RCC 7860 (cell line): ENCODE results near the gene SLCO4A1.

Source experiments
- DNase-seq: peaks from one replicate; pipeline ENCODE4 v3.0.0-alpha.2; 2015; ENCODE audit warnings: low spot score
- FAIRE-seq: peaks from 2 replicates; lab custom pipeline; 2012; peaks lifted over from hg19 to GRCh38; lab: Jason Lieb, UNC

The SLCO4A1 gene

DNA sequence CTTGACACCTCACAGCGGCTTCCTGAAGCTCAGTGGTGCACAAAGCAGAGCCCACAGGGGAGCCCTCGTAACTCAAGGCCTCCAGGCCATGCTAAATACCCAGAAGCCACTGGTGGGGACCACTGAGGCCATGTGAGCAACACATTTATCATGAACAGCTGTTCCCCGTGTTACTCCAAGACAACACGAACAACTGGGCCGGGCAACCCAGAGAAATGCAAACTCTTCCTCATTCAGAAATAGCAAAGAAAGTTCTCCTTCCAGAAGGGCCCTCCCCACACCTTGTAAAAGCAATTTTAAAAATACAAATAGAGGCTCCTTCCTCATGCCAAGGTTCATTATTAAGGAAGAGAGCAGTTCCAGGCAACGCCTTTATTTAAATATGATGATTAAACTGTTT is 36.3 kb upstream of the SLCO4A1 start:
- DNase-seq: no peak
- no peak for FAIRE-seq

DNA sequence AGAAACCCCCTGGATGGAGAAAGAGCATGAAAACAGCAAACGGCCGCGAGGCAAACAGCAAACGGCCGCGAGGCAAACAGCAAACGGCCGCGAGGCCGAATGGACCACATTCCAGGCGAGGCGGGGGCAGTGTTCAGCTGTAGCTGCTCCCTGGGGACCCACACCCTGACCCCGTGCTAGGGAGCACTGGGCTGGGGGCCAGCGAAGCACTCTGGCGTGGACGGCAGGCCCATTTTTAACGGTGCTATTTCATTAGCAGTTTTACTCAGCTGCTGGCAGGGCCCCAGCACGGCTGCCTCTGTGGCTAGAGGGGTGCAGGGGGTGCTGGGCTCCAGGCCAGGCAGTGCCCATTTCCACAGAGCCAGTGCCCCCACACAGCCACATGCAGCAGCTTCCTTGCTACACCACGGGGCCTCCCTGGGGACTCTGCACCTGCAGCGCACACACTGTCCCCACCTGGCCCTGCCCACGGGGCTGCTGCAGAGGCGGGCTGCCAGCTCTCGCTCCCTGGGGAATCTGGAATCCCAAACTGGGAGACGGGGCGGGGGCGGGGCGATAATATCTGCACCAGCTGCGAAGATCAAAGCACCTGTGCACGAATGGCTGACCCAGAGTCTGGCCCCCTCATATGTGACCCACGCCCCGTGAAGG is 35.6 kb upstream of the SLCO4A1 start:
- peak; percentile 44 for DNase-seq
- FAIRE-seq: peak; percentile 51

DNA sequence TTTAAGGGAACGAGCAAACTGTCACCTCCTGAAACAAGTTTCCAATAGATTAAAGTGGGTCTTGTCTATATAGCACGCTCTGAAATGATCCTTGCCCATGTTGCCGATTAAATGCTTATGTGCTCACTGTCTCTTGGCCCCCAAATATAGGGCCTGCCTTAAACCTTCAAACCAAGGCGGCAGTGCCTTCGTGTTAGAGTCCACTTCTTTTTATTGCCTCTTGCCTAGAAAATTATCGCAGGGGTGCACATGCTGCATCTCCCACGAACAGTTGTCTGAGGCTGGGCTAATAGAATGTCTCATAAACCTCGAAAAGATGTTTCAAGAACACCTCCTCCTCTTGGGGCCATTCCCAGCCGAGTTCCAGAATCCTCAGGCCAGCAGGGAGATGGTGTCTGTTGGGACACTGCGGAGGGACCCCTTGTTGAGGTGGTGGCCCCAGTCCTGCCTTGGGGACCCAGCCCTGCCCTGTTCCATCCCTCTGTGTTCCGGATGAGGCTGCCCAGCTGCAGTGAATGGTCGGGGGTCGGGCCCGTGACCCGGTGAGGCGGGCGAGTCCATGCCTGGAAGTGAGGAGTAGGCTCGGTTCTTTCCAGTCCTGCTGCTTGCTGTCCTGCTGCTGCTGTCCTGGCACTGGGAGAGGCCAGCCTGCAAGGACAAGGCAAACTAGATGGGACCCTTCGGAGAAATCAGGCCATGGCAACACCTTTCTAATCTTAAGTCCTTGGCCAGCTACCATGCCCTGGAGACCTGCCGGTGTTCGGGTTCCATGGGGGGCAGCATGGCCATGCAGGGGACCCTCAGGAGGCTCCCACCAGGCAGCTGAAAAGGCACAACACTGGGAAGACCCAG is 34.7 kb upstream of the SLCO4A1 start:
- no peak for FAIRE-seq

DNA sequence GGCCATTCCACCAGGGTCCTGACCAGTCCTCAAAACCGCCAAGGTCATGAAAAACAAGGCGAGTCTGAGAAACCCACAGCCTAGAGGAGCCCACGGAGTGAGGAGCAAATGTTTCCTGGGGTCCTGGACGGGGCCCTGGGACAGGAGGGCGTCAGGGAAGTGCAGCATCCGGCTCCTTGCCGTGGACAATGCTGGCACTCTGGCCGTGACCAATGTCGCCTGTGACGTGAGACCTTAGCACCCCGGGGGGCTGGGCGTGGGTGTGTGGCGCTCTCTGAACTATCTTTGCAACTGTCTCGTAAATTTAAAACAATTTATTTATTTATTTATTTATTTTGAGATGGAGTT is 34.1 kb upstream of the SLCO4A1 start:
- no peak for FAIRE-seq
- DNase-seq: no peak

More for the DNA sequence above, 34.7 kb upstream of the SLCO4A1 start:
- DNase-seq: no peak

DNA sequence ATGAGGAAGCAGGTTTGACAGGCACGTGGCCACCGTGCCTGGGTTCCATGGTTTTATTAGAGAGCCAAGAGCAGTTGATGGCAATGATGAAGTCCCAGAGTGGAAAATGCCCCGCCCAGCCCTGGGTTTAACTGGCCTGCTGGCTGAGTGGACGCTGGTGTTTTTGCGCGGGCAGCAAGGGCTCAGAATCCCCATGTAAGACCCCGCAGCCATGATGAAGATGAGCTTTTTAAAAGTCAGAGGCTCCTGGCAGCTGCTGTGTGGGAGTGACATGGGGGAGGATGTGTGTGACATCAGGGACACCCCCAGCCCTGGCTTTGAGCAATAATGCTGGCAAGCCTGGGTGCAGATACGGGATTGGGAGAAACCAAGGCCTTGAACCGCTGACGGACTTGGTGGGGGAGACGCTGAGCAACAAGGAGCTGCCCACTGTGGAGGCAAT is 33.0 kb upstream of the SLCO4A1 start:
- FAIRE-seq (no peak), DNase-seq (no peak)

DNA sequence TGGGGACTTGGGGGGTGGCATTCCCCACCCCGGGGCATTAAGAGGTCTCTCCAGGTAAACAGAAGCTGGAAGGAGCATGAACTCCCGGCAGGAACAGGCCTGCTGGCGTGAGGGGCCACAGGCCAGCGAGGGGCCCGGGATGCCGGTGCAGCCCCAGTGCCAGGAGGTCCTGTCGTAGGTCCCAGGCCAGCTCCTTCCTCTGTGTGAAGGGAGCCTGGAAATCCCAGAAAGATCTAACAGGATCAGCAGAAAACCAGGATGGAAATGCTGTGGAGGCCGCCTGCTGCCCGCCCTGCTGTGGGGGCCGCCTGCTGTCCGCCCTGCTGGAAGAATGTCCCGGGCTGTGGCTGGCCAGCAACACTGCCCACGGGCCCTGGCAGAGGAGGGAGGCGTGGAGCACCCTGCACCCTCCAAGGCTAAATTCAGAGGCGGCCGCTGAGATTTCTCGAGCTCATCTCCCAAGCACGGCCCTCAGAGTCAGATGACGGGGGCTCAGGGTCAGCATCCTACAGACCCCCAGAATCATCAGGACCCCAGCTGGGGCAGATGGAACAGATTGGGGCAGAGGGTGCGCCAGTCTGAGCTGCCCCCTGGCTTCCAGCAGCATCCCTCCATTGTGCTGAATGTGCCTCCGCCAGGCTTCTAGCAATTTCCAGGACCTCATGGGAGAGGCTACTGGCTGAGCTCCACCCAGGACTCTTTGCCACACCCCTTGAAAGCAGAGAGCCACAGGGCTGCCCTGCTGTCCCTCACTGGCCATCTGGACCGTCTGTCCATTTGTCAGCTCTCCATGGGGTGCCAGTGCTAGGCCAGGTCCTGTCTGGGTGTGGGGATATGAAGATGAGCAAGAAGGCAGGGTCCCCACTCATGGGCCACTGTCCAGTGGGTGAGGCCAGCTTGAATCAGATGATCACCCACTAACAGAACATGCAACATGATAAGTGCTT is 32.2 kb upstream of the SLCO4A1 start:
- no peak for DNase-seq
- no peak for FAIRE-seq

DNA sequence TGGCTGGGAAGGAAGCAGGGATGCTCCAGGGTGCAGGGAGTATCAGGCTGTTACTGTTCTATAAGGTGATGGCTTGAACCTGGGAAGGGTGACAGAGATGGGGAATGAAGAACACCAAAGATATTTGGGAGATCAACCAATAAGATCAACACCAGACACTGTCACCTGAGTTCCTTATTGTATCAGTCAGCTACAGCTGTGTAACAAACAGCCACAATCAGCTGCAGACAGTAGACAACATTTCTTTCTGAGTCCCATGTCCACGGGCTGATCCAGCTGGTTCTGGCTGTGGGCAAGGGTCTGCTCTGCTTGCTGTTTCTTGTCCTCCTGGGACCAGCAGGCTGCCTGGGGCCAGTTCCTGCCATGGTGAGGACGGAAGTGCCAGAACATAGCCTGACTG is 31.3 kb upstream of the SLCO4A1 start:
- FAIRE-seq (no peak), DNase-seq (no peak)

DNA sequence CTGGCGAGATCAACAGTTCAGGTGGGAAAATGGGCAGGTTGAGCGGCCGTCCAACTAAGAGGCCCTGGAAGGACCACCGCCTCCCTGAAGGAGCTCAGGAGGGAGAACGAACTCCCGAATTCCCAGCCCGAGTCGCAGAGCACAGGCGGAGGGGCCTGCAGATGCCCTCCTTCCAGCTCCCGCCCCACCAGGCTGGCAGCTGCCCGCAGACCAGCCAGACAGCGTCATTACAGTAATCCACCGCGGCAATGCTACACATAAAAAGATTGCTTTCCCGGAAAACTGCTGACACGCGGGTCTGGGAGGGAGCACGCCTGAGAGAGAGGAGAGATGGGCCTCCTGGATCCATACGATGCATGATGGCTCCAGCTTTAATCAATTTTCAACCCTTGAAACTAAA is 30.5 kb upstream of the SLCO4A1 start:
- no peak for FAIRE-seq
- no peak for DNase-seq

DNA sequence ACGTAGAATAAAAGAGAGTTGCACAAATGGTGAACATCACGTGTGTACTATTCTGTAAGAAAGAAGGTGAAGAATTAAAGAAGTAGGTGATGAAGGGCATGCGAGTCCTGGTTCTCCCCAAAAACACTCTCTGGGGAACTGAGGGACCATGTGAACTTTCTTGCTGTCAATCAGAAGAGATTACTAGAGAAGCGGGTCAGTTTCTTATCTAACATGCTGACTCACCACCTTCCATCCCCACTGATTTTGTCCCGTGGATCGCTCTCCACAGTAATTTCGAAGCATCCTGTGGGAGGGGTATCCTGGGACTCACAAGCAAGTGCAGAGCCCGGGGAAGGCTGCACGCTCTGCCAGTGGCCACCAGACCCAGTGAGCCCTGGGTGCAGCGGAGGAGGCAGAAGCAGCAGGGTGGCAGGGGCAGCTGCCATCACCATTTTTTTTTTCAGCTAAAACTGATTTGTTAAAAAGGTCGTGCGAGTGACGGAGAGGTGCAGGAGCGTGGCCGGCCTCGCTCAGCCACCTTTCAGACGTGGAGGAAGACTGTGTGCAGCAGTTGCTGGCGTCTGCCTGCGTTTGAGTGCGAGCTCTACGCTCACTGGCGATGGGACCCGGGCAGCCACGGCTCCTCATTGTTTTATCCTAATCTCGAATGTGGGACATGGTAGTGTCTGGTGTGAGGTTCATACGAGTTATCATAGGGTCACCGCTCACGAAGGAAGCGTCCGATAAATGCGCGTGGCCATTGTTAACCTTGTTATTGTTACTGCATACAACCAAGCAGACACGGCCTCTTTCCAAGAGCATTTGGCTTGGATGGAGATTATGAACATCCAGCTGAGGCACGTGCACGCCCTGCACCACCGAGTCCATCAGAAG is 28.0 kb upstream of the SLCO4A1 start:
- no peak for FAIRE-seq
- no peak for DNase-seq

DNA sequence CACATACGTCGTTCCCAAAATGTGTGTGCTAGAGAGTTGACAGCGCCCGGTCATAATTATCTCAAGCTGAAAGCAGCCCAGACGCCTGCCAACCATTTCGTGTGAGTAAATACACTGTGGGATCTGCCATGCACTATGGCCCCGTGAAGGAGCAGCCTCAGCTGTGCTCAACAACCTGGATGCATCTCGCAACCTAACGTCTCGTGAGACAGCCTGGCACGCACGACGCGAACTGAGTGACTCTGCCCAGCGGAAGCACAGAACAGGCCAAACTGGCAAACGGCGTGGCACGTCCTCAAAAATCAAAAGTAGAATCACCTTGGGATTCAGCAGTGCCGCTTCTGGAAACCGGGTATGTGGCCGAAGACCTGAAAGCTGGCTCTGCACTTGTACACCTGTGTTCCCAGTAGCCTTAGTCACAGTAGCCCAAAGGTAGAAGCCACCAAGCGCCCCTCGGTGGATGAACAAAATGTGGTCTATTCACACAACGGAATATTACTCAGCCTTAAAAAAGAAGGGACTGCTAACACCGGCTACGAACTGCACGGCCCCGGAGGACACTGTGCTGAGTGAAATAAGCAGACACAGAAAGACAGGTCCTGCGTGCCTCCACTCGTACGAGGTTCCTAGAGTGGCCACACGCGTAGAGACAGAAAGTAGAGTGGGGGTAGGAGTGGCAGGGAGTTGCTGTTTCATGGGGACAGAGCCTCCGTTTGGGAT is 27.2 kb upstream of the SLCO4A1 start:
- DNase-seq (no peak), FAIRE-seq (no peak)

DNA sequence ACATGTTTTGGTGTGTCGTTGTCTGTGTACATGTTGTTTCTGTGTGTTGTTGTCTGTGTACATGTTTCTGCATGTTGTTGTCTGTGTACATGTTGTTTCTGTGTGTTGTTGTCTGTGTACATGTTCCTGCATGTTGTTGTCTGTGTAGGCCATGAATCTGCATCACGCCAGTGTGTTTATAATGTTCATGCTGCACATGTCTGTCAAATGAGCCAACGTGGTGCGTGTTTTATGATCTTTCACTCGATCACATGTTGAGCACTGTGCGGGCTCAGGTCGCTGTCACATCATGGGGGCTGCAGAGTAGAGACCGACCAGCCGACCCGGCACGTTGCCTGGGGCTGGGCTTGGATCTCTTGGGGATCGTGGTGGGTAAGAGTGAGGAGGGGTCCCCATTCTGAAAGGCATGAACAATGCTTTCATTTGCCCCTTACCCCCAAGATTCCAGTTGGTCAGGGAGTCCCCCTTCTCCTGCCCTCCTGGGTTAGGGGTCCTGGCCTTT is 26.5 kb upstream of the SLCO4A1 start:
- no peak for DNase-seq
- no peak for FAIRE-seq

DNA sequence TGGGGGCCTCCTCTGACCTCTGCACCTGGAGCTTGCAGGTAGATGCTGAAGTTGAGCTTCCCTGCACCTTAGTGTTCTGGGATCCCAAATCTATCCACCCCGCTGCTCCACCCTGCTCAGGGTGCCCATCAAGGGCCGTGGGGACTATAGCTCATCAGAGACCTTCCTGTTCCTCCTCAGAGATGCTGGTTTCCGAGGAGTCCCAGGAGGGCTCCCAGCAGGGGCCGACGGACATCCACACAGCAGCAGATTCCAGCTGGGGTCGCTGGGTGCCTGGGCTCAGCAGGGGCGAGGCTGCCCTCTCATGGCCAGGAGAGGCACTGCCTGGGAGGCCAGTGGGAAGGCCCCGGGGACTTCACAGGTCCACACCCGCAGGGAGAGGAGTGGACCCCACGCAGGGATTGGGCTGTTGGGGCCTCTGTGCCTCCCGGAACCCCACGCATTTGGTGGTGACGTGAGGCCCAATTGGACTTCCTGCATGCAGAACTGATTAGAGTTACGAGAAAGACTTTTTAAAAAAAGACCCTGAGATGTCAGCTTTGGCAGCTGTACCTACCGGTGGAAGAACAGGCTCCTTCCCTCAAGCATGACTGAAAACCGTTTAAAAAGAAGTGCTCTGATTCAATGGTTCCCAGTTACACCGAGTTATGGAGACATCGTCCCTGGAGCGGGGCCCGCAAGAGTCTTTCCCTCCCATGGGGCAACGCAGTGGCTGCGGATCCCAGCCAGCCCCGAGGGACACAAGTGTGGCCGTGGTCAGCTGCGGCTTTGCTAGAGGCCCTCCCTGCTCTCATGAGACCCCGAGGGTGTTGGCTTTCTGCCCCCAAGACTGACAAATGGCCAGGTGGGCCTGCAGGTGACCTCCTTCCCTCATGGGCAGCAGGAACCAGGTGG is 25.3 kb upstream of the SLCO4A1 start:
- FAIRE-seq (no peak), DNase-seq (peak; percentile 66)

DNA sequence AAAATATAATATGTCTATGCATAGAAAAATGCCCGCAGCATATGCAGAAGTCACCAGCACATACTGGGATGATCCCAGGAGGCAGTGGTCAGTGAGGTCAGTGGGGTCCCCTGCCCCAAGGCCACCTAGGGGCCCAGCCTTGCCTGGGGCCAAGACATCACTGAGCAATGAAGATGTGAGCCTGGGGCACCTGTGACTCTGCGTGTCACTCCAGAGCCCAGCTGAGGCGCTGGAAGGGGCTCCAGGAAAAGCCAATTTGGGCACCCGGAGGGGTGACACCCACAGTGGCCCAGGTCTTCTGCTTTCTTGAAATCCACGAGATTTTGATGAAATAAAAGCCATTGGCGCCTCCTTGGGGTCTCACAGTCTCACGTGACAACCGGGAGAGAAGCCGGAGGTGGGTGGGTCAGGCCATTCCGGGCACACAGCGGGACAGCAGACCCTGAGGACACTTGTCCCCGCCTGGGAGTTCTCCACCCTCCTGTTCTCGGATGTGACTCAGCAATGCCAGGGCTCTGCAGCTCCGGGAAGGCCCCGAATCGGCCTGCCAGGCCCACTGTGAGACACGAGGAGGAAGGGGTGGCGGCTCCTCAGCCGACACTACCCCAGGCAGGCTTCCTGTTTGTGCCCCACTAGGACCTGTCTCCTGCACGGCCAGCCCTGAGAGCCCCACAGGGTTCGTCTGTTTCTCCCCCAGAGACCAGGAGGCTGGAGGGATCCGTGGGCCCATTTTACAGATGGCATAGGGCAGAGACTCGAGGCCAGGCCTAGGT is 24.4 kb upstream of the SLCO4A1 start:
- FAIRE-seq: no peak
- peak; percentile 85 for DNase-seq

DNA sequence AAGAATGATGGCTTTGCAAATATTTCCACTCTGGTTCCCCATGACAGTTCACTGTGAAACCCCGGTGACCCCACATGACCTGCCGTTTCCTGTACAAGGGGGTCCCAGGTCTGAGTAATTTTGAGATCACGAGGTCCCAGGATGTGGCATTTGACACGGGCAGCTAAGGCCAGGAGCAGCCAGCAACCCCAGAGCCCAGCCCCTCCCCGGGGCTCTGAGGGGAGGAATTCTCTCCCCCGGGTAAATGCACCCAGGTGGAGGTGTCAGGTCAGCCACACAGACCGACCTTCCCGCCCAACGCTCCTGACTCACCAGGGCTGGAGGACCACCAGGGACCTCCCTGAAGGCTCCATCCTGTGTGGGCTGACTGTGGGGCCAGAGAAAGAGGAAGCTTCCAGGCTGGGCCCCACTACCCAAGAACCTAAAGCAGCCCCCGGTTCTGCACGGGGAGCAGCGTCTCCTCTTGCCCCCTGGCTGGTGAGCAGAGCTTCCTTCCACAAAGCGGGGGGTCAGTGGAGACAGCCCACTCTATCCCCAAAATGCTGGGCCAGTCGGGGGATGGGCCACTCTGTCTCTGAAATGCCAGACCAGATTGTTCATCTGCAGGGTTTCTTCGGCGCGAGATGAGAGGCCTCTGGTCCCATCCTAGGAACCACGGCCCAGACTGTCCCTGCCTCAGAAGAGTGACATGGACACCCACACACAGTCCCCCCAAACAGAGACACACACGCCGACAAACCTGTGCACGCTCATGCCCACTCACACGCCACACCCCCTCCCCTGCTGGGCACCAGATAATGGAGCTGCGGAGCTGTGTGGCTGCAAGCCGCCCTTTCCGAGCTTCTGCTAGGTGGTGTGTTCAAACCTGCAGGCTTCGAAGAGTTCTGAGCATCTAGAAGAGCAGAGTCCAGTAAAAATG is 23.4 kb upstream of the SLCO4A1 start:
- peak; percentile 88 for DNase-seq
- FAIRE-seq: no peak

DNA sequence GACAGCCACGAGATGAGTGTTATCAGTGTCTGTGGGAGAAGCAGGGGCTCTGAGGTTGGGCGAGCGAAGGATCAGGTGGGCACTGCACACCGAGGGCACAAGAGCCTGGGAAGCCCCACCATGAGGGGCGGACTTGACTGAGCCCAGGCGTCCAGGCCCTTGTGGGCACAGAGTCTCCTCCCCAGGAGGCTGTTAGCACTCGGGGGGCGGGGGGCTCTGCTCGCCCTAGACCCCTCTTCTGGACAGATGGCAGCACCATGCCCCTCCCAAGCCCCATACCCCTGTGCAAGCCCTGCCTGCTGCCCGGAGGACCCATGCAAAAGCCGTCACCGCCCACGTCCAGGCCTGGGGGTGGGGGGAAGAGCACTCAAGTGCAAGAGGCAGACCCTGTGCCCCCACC is 21.7 kb upstream of the SLCO4A1 start:
- no peak for DNase-seq
- no peak for FAIRE-seq

DNA sequence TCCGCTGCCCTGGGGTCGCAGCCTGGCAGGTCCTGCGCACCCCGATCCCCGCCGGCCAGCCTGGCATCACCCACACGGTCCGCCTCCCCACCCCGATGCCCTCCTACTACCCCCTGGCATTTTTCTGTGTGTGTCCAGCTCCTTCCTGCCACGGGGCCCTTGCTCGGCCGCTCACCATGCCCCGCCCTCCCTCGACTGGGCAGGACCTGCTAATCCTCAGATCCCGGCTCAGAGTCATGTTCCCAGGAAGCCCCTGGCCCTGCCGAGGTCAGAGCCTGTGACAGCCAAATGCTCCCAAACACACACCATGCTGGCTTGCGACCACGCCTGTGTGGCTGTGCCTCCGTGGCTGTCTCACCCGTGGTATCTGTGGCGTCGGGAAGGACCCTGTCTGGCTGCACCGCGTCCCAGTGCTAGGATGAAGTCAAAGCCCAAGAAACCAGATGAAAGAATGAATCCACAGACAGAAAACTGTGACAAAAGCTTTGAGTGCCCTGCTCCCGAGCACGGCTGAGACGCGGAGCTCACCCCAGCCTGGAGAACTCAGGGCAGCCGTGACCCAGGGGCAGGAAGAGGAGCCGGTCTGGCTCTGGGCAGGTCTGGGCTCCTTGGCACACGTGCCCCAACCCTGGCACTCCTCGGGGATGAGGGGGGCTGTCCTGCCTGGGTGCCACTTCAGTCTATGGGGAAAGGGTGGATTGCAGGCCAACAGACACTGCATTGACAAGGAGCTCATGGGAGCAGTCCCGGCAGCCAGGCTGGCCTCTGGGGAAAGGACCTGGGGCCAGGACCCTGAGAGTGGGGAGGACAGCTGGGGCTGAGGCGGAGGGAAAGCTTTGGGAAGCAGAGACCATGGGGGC is 20.8 kb upstream of the SLCO4A1 start:
- DNase-seq: peak; percentile 74
- no peak for FAIRE-seq
